Measurements from ENCODE around the gene YES1. TPM values are rescaled to one million over a fixed set of nuclear protein-coding genes. Genes with fewer than 3 reads are reported as not detected.
A peak's percentile ranks its signal among the peaks of the same experiment; 100 is the strongest.

Gene YES1
- polyA plus RNA-seq, 1 experiment: 11.3 TPM

- Histone ChIP-seq H3K36me3 (ENCODE audit: control insufficient read depth, insufficient read depth, low read length) (peaks cover 5% of the 10 kb centered on the region; the same call in 1 of the 2 replicates), H3K4me3 (ENCODE audit: low read depth, low read length) (no peak overlapping the region), H3K27me3 (ENCODE audit: control insufficient read depth, insufficient read depth, low read length) (no peaks in the 10 kb centered on the region)
- CTCF ChIA-PET: no interaction called here
- no peak for DNase-seq (ENCODE audit: low read depth)
- POLR2A ChIA-PET: no interaction called here
- TF ChIP-seq CTCF (IDR thresholded peaks at IDR 0.05; ENCODE audit: insufficient read depth, low read depth, low read length): no peak
Observed at GRCh38 chr18:744832-745597, 67.0 kb downstream of the YES1 start.

- peak; percentile 63 for TF ChIP-seq CTCF (IDR thresholded peaks at IDR 0.05; ENCODE audit: insufficient read depth, low read depth, low read length)
- peaks cover 5% of the 10 kb centered on the region; the same call in 1 of the 2 replicates for H3K36me3 ChIP-seq (ENCODE audit: control insufficient read depth, insufficient read depth, low read length)
- CTCF ChIA-PET: interaction anchor here (0.6 to 9.0 kb wide), 8 partner anchors 12 to 98 kb away, joined by 3 to 126 read pairs (median 4); no protein-coding TSS in a partner anchor
- POLR2A ChIA-PET: no interaction called here
- no peak overlapping the region for H3K4me3 ChIP-seq (ENCODE audit: low read depth, low read length)
- DNase-seq (ENCODE audit: low read depth): peak; percentile 3
- no peaks in the 10 kb centered on the region for H3K27me3 ChIP-seq (ENCODE audit: control insufficient read depth, insufficient read depth, low read length)
Observed at GRCh38 chr18:741931-742512, 70.0 kb downstream of the YES1 start.

- no peak for DNase-seq (ENCODE audit: low read depth)
- no peak for TF ChIP-seq CTCF (IDR thresholded peaks at IDR 0.05; ENCODE audit: insufficient read depth, low read depth, low read length)
- no peak overlapping the region for H3K4me3 ChIP-seq (ENCODE audit: low read depth, low read length)
- ChIA-PET POLR2A (no interaction called here), CTCF (interaction anchor here (1.6 to 3.3 kb wide), 3 partner anchors 19 to 107 kb away, joined by 7 to 17 read pairs (median 8); partner anchors contain the start of gene ENOSF1)
- peaks cover 5% of the 10 kb centered on the region for H3K36me3 ChIP-seq (ENCODE audit: control insufficient read depth, insufficient read depth, low read length)
- no peaks in the 10 kb centered on the region for H3K27me3 ChIP-seq (ENCODE audit: control insufficient read depth, insufficient read depth, low read length)
Observed at GRCh38 chr18:732371-732770, 79.7 kb downstream of the YES1 start.

GRCh38 chr18:731185-731584, 80.9 kb downstream of the YES1 start:
- no peak overlapping the region for H3K4me3 ChIP-seq (ENCODE audit: low read depth, low read length)
- no peak for DNase-seq (ENCODE audit: low read depth)
- peaks cover 5% of the 10 kb centered on the region for H3K36me3 ChIP-seq (ENCODE audit: control insufficient read depth, insufficient read depth, low read length)
- no peaks in the 10 kb centered on the region for H3K27me3 ChIP-seq (ENCODE audit: control insufficient read depth, insufficient read depth, low read length)
- no peak for TF ChIP-seq CTCF (IDR thresholded peaks at IDR 0.05; ENCODE audit: insufficient read depth, low read depth, low read length)
- CTCF ChIA-PET: interaction anchor here (2.3 to 3.3 kb wide), 2 partner anchors 18 to 100 kb away, joined by 8 to 17 read pairs; partner anchors contain the start of gene ENOSF1
- POLR2A ChIA-PET: no interaction called here

- no peak overlapping the region for H3K4me3 ChIP-seq (ENCODE audit: low read depth, low read length)
- peaks cover 2% of the 10 kb centered on the region; the same call in 1 of the 2 replicates for H3K36me3 ChIP-seq (ENCODE audit: control insufficient read depth, insufficient read depth, low read length)
- TF ChIP-seq CTCF (IDR thresholded peaks at IDR 0.05; ENCODE audit: insufficient read depth, low read depth, low read length): no peak
- H3K27me3 ChIP-seq (ENCODE audit: control insufficient read depth, insufficient read depth, low read length): no peaks in the 10 kb centered on the region
- ChIA-PET POLR2A (no interaction called here), CTCF (interaction anchor here (2.3 to 3.3 kb wide), 2 partner anchors 18 to 101 kb away, joined by 8 to 17 read pairs; partner anchors contain the start of gene ENOSF1)
- no peak for DNase-seq (ENCODE audit: low read depth)
Observed at GRCh38 chr18:730692-731091, 81.3 kb downstream of the YES1 start.

Data from BJ (cell line).